SU-DHL-6 (cell line): ENCODE results near the gene TBC1D10A.

Experiments used
- H2AFZ ChIP-seq: fragments of 200-600 bp; sonication (generic); 2 replicates; pipeline ENCODE4 v1.6.1; 2014; ENCODE audit warnings: low read depth, mild to moderate bottlenecking, moderate library complexity, mixed read lengths, antibody characterized with exemption, low read length; ENCODE audit not compliant: severe bottlenecking
- H3F3A ChIP-seq: fragments of 200-600 bp; shearing (Covaris generic); 2 replicates; pipeline ENCODE4 v1.6.0; 2016; ENCODE audit warnings: antibody characterized with exemption, mild to moderate bottlenecking; ENCODE audit not compliant: insufficient read depth
- H3K27ac ChIP-seq: fragments of 200-600 bp; sonication (generic); 2 replicates; pipeline ENCODE4 v1.5.1; 2016; ENCODE audit warnings: low read depth, mild to moderate bottlenecking, low read length, moderate library complexity, mixed read lengths
- H3K27me3 ChIP-seq: fragments of 200-600 bp; sonication (generic), shearing (Covaris generic); 2 replicates; pipeline ENCODE4 v1.6.0; 2014; ENCODE audit warnings: mild to moderate bottlenecking, low read length
- H3K36me3 ChIP-seq: fragments of 200-600 bp; sonication (generic); 2 replicates; pipeline ENCODE4 v1.6.1; 2014; ENCODE audit warnings: mild to moderate bottlenecking, low read length, mixed read lengths
- H3K4me2 ChIP-seq: fragments of 300-600, 200-600 bp; shearing (Covaris generic), sonication (generic); 2 replicates; pipeline ENCODE4 v1.6.0; 2014; ENCODE audit warnings: low read length, low read depth, mild to moderate bottlenecking; ENCODE audit not compliant: poor library complexity, severe bottlenecking
- H3K4me3 ChIP-seq: fragments of 200-600 bp; sonication (generic); 2 replicates; pipeline ENCODE4 v1.5.1; 2014; ENCODE audit warnings: antibody characterized with exemption, low read length, mild to moderate bottlenecking, mixed read lengths; ENCODE audit not compliant: insufficient read depth, poor library complexity, severe bottlenecking
- H3K79me2 ChIP-seq: fragments of 200-600 bp; sonication (generic); 2 replicates; pipeline ENCODE4 v1.6.1; 2014; ENCODE audit warnings: mild to moderate bottlenecking, low read length, moderate library complexity; ENCODE audit not compliant: insufficient read depth
- H3K9ac ChIP-seq: fragments of 200-600 bp; sonication (generic); 2 replicates; pipeline ENCODE4 v1.7.0; 2014; ENCODE audit warnings: mild to moderate bottlenecking, low read length
- H3K9me2 ChIP-seq: fragments of 200-600 bp; sonication (generic); replicated peaks from 2 replicates; pipeline ENCODE4 v1.6.1; 2014; ENCODE audit warnings: low read length; ENCODE audit not compliant: insufficient read depth
- H3K9me3 ChIP-seq: fragments of 200-600 bp; sonication (generic); 2 replicates; pipeline ENCODE4 v1.6.1; 2014; ENCODE audit warnings: low read length, mixed read lengths; ENCODE audit not compliant: insufficient read depth
- H4K20me1 ChIP-seq: fragments of 200-600 bp; sonication (generic); 2 replicates; pipeline ENCODE4 v1.6.1; 2014; ENCODE audit warnings: low read depth, mild to moderate bottlenecking, antibody characterized with exemption, low read length, moderate library complexity, mixed read lengths
- EZH2phosphoT487 ChIP-seq: fragments of 200-600 bp; sonication (generic), shearing (Covaris generic); conservative IDR thresholded peaks from 2 replicates; pipeline ENCODE4 v1.6.1; 2018; ENCODE audit warnings: mild to moderate bottlenecking, antibody characterized with exemption, low read length, moderate library complexity, mixed read lengths
- TF ChIP-seq, protein P1 (sequence below): fragments of 200-600 bp; sonication (generic); IDR thresholded peaks from one replicate; pipeline ENCODE4 v1.5.1; 2017; ENCODE audit warnings: antibody characterized with exemption, mild to moderate bottlenecking, low read length, moderate library complexity; ENCODE audit not compliant: insufficient read depth, poor library complexity, severe bottlenecking

Gene TBC1D10A

DNA sequence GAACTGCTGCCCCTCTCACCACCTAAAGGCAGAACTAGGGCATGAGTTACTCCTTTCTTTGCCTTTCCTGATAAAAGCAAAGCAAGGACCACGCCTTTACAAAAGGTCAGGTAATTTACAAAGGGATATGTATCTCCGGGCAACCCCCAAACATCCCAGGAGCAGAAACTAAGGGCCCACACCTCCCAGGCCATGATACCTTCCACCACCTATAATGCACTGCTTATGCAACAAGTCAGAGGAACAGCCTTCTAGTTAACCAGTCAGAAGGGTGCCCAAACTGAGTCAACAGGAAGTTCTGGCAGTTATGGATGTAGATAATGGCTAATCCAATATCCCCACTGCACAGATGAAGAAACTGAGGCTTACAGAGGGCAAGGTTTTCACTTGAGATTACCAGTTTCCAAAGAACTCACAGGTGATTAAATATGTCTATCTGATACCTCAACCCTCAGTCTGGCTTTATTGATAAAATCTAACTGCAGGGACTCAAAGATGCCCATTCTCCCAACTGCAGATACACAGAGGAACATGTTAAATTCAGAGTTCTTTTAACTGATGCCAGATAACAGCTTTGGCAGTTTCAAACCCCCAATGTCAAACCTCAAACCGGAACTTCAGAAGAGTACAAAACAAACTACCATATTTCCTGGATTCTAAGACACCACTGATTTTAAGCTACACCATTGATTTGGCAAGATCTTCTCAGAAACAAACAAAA is 20.7 kb downstream of the TBC1D10A start:
- Histone ChIP-seq H3K27me3 (no peaks in the 10 kb centered on the region), H3K9me2 (no peaks in the 10 kb centered on the region), H3K9me3 (no peaks in the 10 kb centered on the region), H3K27ac (no peak overlapping the region), H3K4me2 (no peak overlapping the region), H3K36me3 (no peaks in the 10 kb centered on the region), H4K20me1 (no peaks in the 10 kb centered on the region), H3K9ac (no peak overlapping the region), H2AFZ (no peak overlapping the region), H3F3A (no peaks in the 10 kb centered on the region), H3K79me2 (no peaks in the 10 kb centered on the region), H3K4me3 (no peak overlapping the region)
- TF ChIP-seq, protein P1, sequence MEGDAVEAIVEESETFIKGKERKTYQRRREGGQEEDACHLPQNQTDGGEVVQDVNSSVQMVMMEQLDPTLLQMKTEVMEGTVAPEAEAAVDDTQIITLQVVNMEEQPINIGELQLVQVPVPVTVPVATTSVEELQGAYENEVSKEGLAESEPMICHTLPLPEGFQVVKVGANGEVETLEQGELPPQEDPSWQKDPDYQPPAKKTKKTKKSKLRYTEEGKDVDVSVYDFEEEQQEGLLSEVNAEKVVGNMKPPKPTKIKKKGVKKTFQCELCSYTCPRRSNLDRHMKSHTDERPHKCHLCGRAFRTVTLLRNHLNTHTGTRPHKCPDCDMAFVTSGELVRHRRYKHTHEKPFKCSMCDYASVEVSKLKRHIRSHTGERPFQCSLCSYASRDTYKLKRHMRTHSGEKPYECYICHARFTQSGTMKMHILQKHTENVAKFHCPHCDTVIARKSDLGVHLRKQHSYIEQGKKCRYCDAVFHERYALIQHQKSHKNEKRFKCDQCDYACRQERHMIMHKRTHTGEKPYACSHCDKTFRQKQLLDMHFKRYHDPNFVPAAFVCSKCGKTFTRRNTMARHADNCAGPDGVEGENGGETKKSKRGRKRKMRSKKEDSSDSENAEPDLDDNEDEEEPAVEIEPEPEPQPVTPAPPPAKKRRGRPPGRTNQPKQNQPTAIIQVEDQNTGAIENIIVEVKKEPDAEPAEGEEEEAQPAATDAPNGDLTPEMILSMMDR, result no peak
- TF ChIP-seq EZH2phosphoT487, result no peak

DNA sequence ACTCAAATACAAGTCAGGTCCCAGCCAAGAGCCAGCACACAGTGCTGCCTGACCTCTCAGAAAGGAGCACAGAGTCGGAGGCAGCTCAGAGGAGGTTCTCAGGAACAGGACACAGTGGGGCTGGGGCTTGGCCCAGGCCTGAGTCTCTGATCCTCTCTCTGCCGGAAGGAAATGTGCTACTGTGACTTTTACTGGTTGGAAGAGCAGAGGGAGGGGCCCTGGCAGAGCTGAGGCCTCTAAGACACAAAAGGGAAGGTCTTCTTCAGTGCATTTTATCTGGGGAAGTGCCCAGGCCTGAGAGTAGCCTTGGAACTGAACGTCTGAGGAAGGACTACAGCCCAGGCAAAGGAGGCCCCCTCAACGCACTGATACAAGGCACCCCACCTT is 21.2 kb downstream of the TBC1D10A start:
- Histone ChIP-seq H3K27me3 (no peaks in the 10 kb centered on the region), H3K79me2 (no peaks in the 10 kb centered on the region), H3K9me2 (no peaks in the 10 kb centered on the region), H3K27ac (no peak overlapping the region), H3K4me3 (no peak overlapping the region), H3K4me2 (no peak overlapping the region), H4K20me1 (no peaks in the 10 kb centered on the region), H3F3A (no peaks in the 10 kb centered on the region), H3K9ac (no peak overlapping the region), H2AFZ (no peak overlapping the region), H3K9me3 (no peaks in the 10 kb centered on the region), H3K36me3 (no peaks in the 10 kb centered on the region)
- TF ChIP-seq, protein P1, result no peak
- TF ChIP-seq EZH2phosphoT487, result no peak

DNA sequence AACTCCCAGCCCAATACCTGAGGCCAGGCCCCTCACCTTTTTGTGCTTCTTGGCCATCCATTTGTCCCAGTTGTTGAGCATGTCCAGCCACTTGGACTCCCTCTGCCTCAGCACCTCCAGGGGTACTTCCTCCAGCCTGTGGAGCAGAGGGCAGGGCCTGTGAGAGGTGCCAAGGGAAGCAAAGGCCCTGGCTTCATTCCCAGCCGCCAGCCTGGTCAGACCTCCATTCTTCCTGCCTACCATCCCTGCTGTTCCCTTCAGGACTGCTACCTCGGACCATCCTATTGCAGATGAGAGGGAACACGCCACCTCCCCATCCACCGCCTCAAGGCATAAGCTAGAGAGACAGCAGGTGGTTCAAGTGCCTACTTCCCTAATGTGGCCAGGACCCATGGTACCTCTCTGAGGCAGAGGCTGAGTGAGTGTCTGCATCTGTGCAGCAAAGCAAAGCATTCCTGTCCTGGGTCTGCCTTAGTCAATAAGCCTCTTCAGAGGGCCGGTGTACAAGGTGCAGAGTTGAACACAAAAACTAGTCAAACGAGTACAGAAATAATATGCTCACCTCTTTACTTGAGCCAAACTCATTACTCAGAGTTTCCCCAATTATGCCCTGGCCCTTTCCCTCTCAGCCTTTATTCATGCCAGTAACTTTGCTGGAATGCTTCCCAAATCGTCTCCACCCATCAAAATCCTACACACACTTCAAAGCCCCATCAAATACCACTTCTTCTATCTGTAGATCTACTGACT is 22.1 kb downstream of the TBC1D10A start:
- no peaks in the 10 kb centered on the region for H4K20me1 ChIP-seq

More for the DNA sequence above, 22.1 kb downstream of the TBC1D10A start:
- Histone ChIP-seq H3K9me3 (no peaks in the 10 kb centered on the region), H3K9me2 (no peaks in the 10 kb centered on the region), H3K4me2 (no peak overlapping the region), H3K4me3 (no peak overlapping the region), H3K27ac (no peak overlapping the region), H3K27me3 (no peaks in the 10 kb centered on the region), H3K36me3 (no peaks in the 10 kb centered on the region), H3K9ac (no peak overlapping the region), H3K79me2 (no peaks in the 10 kb centered on the region), H3F3A (no peaks in the 10 kb centered on the region), H2AFZ (no peak overlapping the region)
- no peak for TF ChIP-seq EZH2phosphoT487
- TF ChIP-seq, protein P1, result no peak
